Dermis blood vessel endothelial cell (primary cell): ENCODE measurements around the gene RNU5D-1. TPM values are rescaled to one million over a fixed set of nuclear protein-coding genes. Genes with fewer than 3 reads are reported as not detected.

Experiments
- DNase-seq: peaks from one replicate; pipeline ENCODE4 v3.0.0; 2010
- total RNA-seq: library from RNA; depleted of rRNA; stranded (reverse); fragments of >200 nt; gene quantifications from 2 replicates; pipeline ENCODE4 v1.2.3, GENCODE V29; 2014

RNU5D-1 gene
- total RNA-seq, 1 donor from 2014 or later = not detected

DNA sequence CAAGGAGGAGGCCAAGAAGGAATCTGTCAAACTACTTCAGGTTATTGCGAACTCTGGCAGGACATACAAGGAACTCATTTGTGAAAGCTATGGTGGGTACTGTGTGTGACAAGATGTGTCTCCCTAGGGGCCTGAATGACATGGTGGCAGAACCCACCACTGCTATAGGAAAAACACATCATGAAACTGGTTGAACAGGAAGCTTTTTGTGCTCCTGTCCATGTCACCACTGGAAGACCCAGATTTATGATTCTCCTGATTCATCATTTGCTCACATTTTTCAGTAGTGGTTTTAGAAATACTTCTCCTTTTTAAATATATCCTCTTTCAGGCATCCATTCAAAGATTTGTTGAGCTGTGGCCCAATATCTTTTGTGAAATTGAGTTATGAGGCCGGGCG is 32.8 kb downstream of the RNU5D-1 start:
- no peak for DNase-seq

DNA sequence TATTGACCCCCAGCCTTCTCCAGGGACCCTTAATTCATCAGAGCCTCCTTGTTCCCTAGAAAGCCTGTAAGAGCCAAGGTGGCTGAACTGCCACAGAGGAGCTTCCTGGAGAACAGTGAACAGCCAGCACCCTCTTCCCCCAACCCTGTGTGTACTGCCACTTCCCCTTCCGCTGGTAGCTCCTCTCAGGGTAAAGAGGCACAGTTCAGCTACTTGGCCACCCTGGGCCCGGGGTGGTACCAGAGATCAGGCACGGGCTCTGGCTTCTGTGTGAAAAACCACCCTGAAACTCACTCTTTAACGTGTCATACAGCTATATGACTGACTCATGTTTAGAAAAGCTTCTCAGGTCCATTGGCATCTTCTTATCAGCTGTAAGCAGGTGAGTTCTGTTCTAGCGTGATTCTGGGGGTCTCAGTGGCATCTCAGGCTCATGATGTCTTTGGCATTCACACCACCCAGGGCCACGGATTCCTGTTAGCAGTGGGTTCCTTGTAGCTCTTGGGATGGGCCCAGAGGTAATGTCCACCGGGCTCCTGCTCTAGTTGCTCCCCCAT is 34.1 kb downstream of the RNU5D-1 start:
- no peak for DNase-seq

DNA sequence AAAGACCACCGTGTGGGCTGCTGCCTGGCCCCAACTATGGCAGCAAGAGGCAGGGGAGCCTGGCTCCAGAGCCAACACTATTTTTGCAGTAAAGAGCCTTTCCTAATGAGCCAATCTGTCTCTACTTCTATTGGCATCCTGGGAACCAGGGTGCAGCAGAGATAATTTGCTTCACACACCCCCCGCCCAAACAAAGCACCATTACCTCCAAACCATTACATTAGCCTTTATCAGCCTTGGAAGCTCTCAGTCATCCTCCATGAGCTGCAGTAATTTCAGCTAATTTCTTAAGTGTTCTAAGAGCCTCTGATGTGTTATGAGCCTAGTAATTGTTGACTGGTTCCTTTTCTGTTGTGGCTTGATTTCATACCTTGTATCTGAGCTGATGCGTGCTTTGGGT is 34.9 kb downstream of the RNU5D-1 start:
- no peak for DNase-seq

DNA sequence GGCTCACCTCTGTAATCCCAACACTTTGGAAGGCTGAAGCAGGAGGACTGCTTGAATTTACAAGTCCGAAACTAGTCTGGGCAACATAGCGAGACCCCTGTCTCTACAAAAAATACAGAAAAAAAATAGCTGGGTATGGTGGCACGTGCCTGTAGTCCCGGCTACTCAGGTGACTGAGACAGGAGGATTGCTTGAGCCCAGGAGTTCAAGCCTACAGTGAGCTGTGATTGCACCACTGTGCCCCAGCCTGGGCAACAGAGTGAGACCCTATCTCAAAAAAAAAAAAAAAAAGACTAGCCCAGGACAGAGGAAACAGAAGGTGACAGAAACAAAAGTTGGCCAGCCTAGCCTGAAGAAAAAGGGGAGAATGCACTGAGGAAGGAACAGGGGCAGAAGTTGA is 35.3 kb downstream of the RNU5D-1 start:
- no peak for DNase-seq

DNA sequence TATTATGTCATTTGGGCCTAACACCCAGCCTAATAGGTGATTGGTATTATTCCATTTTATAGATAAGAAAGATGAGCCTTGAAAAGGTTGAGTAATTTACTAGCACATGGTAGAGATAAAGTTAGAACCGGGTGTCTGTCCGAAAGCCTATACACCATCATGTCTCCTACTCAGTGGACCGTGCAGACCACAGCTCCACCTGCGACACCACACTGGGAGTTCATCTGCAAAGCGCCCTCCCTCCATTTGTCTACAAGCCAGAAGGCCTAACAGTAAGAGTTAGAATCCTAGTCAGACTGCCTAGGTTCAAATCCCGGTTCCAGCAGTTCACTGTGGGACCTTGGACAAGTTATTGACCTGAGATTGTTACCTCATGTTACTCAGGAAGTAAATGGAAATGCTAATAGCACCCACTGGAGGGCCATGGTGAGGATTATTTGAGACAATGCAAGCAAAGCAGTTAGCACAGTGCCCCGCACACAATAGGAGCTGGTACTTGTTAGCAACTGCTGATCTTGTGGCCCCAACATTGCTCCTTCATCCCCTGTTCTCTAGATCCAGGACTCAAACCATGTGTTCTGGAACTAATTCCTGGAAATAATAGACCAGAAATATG is 36.0 kb downstream of the RNU5D-1 start:
- no peak for DNase-seq

DNA sequence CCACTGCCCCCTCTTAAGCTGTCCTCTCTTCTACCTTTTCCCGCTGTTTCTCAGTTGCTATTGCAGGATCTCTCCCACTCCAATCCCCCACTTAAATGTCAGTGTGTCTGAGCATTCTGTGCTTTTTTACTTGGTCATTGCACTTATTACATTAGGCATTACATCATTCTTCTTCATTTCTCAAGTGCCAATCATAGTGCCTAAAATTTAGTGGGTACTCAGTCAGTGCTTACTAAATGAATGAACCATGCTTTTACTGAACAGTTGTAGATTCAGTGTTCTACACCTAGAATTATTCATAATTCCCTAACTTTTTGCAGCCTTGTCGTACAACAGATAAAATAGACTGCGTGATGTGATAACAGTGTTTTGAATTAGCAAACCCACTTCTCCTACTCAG is 37.1 kb downstream of the RNU5D-1 start:
- DNase-seq = no peak

DNA sequence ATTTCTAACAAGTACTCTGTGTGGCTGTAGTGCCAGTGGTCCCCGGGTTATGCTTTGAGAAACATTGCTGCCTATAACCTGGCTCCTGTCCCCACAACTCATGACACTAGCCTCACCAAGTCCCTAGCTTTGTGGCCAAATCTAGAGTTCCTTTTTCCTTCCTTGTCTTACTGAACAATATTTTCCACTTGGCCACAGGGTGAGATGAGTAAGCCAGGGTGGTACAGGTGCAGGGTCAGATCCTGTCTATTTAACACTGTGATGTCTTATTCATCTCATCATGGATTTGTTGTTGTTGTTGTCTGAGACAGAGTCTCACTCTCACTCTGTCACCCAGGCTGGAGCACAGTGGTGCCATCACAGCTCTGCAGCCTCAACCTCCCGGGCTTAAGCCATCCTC is 37.8 kb downstream of the RNU5D-1 start:
- DNase-seq = no peak

DNA sequence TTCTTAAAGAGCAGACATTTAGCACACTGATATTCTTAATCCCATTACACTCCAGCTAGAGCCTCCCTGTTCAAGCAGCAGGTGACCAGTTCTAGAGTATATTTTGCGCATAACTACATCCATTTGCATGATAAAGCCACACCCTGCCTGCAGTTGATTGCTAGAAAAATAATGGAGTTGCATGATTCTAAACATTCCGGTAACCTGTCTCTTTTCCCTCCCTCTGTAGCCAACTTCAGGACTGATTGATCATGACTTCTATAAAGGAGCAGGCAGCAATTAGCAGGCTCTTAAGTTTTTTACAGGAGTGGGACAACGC is 41.6 kb downstream of the RNU5D-1 start:
- DNase-seq = no peak

DNA sequence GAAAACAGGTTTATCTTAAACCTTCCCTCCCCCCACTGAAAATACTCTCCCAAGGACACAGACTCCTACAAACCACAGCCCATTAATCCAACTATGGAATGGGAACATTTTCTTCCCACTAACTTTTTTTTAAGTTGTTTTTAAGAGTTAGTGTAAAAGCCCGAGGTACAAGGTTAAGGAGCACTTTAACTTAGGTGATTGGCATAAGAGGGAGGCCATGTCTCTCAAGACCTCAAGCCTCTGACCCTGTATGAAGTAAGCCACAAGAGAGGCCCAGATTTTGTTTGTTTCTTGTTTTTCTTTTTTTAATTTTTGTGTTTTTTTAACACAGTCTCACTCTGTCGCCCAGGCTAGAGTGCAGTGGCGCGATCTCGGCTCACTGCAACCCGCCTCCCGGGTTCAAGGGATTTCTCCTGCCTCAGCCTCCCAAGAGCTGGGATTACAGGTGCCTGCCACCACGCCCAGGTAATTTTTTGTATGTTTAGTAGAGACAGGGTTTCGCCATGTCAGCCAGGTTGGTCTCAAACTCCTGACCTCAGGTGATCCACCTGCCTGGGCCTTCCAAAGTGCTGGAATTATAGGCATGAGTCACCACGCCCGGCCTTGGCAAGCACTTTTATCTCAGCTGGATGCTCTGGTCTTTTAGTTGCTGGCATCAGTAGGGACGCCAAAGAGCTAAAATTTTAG is 42.1 kb downstream of the RNU5D-1 start:
- no peak for DNase-seq

DNA sequence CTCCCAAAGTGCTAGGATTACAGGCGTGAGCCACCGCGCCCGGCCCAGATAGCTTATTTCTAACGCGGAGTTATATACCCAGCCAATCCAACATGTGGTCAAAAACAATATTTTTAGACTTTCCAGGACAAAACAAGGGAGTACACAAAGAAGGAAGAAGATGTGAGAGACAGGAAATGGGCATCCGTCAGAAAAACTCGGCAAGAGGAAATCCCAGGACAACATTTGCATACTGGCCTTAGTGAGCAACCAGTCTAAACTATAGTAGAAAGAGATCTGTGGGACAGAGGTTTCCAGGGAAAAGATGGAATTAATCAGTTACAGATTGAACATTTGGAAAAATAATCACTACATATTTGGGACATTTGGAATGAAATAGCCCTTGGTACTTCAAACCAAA is 45.1 kb downstream of the RNU5D-1 start:
- no peak for DNase-seq

DNA sequence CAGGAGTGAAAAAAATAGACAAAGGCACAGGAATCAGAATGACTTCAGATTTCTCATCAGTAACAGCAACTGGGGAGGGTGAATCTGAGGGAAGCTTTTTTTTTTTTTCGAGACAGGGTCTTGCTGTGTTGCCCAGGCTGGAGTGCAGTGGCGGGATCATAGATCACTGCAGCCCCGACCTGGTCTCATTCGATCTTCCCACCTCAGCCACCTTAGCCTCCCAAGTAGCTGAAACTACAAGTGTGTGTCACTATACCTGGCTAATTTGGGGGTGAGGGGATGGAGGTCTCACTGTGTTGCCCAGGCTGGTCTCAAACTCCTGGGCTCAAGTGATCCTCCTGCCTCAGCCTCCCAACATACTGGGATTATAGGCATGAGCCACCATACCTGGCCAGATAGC is 45.8 kb downstream of the RNU5D-1 start:
- DNase-seq = no peak

DNA sequence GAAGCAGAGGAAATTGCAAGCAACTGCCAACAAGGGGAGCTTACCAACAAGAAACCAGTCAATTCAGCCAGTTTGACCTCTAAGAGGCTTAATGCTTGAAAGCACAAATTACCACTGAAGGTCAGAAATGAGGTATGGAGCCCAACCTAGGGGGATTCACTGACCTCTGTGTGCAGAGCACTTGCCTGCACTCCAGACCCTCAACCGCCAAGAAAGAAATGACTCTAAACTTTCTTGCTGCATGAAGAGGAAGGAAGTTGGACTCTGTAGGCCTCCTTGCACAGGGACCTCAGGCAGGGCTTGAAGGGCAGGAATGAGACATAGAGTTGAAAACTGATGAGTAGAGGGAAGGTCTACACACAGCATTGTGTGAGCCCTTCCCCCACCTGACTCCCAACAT is 46.4 kb downstream of the RNU5D-1 start:
- DNase-seq = no peak

DNA sequence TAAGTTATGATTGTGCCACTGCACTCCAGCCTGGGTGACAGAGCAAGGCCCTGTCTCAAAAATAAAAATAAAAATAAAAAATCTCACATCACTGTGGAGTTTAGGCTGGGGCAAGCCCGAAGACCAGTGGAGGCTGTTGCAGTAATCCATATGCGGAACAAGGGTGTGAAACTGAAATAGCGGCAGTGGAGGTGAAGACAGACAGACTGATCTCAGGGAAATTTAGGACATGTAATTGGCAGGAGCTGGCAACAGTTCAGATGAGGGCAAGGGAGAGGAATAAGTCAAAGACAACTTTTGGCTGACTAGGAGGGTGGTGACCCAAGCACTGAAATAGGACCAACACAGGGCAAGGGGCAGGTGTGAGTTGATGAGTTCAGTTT is 48.1 kb downstream of the RNU5D-1 start:
- DNase-seq = no peak

DNA sequence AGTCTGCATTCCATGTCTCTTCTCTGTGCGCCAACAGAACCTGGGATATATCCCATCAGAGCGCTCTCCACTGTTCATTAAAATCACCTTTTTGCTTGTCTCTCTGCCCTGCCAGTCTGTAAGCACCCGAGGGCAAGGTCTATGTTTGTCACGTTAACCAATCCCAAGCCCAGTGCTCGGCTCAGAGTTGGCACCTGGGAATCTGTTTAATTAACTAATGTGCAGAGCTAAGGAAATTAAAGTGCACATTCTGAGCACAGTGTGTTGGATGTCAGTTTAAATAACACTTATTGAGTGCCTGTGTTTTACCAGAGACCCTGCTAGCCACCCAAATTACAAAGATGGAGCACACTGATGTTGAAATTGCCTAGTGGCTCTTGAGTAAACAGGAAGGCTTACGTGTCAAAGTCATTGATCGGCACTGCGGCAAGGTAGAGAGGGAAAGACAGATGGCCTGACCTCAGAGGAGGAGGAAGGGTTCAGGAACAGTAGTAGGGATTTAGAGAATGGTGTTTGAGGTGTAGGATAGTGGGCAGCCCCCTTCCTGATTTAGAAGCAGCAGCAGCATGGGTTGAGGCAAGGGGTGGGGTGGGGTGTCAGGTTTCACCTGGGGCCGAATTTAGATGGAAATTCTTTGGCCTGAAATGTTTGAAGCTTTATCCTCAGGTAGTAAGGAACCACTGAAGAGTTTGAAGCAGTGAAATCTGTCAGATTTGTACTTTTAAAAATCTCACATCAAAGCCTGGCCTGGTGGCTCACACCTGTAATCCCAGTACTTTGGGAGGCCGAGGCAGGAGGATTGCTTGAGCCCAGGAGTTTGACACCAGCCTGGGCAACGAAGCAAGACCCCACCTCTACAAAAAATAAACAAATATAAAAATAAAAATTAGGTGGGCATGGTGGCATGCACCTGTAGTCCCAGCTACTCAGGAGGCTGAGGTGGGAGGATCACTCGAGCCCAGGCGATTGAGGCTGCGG is 48.8 kb downstream of the RNU5D-1 start:
- no peak for DNase-seq

Other genes starting within 250 kb of the RNU5D-1 start
- gene TMEM53, start 56.7 kb downstream of the RNU5D-1 start, total RNA-seq = 4.4 and 5.9 TPM in 2 replicates
- gene ARMH1, start 56.5 kb downstream of the RNU5D-1 start, total RNA-seq = not detected in 2 replicates
- gene KIF2C, start 8.7 kb upstream of the RNU5D-1 start, total RNA-seq = 11.7 and 45.5 TPM in 2 replicates
- gene RPS8, start 44.4 kb upstream of the RNU5D-1 start, total RNA-seq = 1,197 and 2,124 TPM in 2 replicates
- gene BEST4, start 57.0 kb upstream of the RNU5D-1 start, total RNA-seq = not detected in 2 replicates
- gene PLK3, start 69.2 kb upstream of the RNU5D-1 start, total RNA-seq = 18.8 and 43.1 TPM in 2 replicates
- 0.14 TPM in 1 of 2 replicates, not detected in the other for gene DYNLT4, start 76.2 kb upstream of the RNU5D-1 start, total RNA-seq
- gene BTBD19, start 77.4 kb upstream of the RNU5D-1 start, total RNA-seq = 7.0 and 8.5 TPM in 2 replicates
- gene PTCH2, start 112.1 kb upstream of the RNU5D-1 start, total RNA-seq = under 0.01 and 0.05 TPM in 2 replicates